Heart left ventricle (tissue), 13 donors: ENCODE results near the gene FGF2.

ENCODE experiments used
- POLR2A ChIP-seq, 2 donors: fragments of 450-650 bp; IDR thresholded peaks; one replicate each; pipeline ENCODE4 v1.6.1; 2017; ENCODE audit warnings: antibody characterized with exemption in 2 of 2, mild to moderate bottlenecking in 2 of 2, moderate library complexity in 2 of 2
- TF ChIP-seq, protein P1 (sequence below), 12 donors: fragments of 200-600 bp; sonication (generic) in 4 of 12; IDR thresholded peaks; one replicate each; pipeline versions ENCODE4 v1.5.0 to v1.8.0; 2018 to 2022; ENCODE audit warnings: antibody characterized with exemption in 12 of 12, mild to moderate bottlenecking in 5 of 12
- donor health status: ischemic (EF 13 %, LVEDD 7.1; RV severe dilation, severe dysfunction).
- donor health status: DM: no; HTN: yes; CAD: no.
- donor health status: DM: no; HTN: no; CAD: no.
- donor health status: ischemic (EF 25% LVEDD 6.9; RV normal size, moderate dysfunction).
- donor health status: ischemic (EF 25% LVEDD 5.7; RV mildly dilated, moderate dysfunction).
- donor health status: ischemic (EF 35%, LVEDD 5.7; RV mildly dilated, moderate dysfunction).
- donor health status: nonischemic (EF 11% LVEDD 7.7; RV severe dilation, severe dysfunction).
- donor health status: DM: yes; HTN: yes; CAD: no.
- donor health status: PGD.
- donor health status: ischemic (EF 29% LVEDD 5.4; RV normal size, mild dysfunction).
- donor health status: nonischemic (EF 23%, LVEDD 6.1; RV moderate dilation, normal function).

DNA sequence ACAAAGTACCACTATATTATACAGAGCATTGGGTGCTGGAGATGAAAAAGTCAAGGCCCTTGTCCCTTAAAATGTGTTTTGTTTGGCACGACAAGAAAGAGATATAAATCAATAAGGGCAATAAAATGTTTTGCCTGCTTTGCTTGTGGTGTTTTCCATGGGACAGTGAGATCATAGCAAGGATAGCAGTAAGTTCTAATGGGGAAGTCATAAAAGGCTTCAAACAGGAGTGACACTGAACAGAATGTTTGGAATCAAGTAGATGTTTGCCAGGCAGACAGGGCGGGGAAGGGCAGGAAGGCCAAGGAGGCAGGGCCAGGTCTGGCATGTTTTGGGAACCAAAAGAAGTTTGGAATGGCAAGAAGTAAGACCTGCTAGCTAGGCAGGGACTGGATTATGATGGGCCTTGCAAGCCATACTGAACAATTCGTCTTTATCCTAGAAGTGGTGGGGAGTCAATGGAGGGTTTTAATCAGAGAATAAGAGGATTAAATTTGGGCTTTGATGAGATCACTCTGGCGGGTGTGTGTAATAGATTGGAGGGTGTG, 16.4 kb downstream of the FGF2 start:
- TF ChIP-seq, protein P1, sequence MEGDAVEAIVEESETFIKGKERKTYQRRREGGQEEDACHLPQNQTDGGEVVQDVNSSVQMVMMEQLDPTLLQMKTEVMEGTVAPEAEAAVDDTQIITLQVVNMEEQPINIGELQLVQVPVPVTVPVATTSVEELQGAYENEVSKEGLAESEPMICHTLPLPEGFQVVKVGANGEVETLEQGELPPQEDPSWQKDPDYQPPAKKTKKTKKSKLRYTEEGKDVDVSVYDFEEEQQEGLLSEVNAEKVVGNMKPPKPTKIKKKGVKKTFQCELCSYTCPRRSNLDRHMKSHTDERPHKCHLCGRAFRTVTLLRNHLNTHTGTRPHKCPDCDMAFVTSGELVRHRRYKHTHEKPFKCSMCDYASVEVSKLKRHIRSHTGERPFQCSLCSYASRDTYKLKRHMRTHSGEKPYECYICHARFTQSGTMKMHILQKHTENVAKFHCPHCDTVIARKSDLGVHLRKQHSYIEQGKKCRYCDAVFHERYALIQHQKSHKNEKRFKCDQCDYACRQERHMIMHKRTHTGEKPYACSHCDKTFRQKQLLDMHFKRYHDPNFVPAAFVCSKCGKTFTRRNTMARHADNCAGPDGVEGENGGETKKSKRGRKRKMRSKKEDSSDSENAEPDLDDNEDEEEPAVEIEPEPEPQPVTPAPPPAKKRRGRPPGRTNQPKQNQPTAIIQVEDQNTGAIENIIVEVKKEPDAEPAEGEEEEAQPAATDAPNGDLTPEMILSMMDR (IDR thresholded peaks at IDR 0.05), result no peak
- no peak for TF ChIP-seq POLR2A (IDR thresholded peaks at IDR 0.05)
